Non-pigmented ciliary epithelial cell (primary cell): ENCODE measurements around the gene HOXA13.

ENCODE experiments used
- DNase-seq: peaks from one replicate; pipeline ENCODE4 v3.0.0-alpha.2; 2010; ENCODE audit warnings: low read depth

The HOXA13 gene

DNA sequence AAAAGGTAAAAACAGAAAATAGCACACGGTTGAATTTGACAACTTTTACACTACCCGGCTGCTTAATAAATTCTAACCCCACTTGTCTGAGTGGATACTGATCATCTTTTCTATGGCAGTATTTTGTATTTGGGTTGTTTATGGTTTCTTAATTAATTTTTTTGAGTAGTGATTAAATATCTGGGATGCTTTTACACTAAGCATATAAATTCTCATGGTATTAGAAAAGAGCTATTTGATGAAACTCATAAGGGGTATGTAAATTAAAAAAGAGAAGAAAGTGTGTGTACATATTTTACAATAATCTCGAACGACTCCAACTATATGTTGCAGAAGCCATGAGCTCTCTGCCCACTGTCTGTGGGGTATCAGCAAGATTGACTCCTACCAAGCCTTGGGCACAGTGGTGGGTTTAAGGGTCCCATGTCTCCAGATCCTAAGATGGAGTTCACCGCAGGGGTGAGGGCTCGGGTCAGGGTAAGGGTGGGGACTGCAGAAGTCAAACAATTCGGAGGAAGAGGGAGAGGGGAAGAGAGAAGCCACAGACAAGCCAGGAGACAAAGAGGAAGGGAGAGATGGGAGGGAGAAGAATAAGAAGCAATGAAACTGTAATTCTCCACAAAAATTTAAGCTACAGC, 7.6 kb upstream of the HOXA13 start:
- DNase-seq, result no peak

DNA sequence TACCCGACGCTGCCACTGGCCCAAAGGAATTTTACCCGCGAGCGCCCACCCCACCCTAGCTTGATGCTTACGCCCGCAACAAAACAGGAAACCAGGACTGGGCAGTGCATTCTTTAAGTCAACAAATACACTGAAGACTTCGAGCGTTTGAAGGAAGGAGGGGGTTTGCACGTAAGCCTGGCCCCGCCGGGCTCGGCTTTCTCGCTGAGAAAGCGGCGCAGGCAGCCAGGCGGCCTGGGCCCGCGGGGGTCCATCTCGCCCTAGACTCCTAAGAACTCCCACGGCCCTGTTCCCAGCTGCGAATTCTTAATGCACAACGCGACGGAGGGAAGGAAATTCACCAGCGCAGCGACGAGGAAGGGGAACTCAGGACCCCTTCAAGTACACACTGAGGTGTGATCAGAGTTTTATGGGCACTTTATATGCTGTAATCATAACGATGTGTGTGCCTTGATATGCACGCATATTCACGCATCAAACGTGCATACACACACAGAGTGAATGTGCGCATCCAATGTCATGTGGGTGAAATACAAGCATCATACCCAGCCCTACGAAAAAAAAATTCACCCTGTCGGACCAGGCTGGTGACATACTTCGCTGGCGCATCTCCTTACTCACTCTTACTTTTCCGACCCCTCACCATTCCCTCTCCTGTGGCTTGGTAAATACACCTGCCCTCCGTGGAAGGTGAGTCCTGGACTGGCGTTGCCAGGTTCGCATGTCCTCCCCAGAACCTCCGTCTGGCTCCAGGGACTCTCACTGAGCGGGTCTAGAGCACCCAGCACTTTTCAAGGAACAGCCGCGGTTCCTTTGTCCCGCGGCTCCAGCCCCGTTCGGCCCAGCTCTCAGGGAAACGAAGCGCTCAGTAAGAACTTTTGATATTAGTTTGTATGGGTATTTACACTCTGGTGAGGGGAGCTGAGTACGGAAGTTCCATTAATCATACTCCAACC, 5.7 kb upstream of the HOXA13 start:
- no peak for DNase-seq

GRCh38 chr7:27204851-27205322, 5.0 kb upstream of the HOXA13 start:
- no peak for DNase-seq

- DNase-seq, result no peak
Observed at GRCh38 chr7:27203964-27204594, 4.2 kb upstream of the HOXA13 start.

DNA sequence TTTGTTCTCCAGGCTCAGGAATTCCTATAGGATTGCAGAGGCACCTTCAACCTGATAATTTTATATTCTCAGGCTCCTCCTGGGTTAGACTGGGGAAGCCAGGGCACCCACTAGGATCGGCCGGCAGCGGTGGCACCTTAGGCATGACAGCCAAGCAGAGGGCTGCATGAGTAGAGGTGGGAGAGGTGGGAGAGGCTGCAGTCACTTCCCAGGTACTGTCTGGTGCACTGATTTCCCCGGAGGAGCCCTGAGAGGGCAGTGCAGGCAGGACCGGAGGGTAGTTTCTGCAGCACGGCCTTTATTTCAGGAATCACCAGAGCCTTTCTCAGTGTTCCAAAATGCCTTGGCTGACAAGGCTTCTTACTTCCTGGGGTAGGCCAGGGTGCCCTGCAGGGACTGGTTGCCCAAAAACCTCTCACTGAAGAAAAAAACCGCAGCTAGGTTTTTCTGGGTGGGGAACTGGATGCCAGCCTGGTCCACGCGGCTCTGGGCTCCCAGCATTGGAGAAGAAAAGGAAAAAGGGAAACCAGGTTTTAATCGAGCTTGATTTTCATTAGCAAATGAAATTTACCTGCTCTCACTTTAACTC, 3.6 kb upstream of the HOXA13 start:
- DNase-seq, result no peak

GRCh38 chr7:27202862-27203134, 2.9 kb upstream of the HOXA13 start:
- DNase-seq, result no peak

DNA sequence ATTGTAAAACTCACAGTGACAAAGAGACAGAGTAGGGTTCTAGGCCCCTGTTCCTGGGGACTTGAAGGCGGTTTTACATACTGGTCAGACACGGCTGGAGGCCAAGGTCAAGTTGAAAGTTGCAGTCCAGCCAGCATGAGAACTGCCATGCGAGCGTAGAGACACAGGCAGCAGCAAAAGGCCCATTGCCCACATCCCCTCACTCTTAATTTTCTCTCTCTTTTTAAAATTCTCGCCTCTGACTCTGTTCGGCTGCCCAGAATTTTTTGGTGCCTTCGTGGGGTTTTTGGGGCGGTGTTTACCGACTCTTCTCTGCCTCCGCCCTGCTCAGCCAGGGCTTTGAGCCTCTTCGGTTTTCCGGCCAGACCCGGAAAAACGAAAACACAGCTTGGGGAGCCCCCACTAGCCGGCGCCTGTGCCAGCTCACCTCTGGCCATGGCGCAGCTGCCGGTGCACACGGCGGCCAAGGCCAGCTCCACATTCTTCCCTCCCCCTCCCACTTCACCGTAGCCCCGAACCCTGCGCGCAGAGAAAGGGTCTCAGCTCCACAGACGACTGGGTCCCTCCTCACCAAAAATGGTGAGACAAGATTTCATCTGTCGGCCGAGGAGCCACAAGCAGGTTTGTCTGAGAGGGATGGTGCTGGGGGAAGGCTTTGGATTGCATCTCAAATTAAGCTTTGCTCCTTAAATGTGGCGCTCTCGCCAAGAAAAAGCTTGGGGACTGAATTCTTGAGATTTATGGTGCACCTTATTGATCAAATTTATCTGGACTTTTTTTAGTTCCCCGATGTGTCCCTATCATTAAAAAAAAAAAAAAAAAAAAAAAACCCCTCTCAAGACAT, 2.3 kb upstream of the HOXA13 start:
- no peak for DNase-seq

- no peak for DNase-seq
Observed at GRCh38 chr7:27201580-27202017, 1.7 kb upstream of the HOXA13 start.

DNA sequence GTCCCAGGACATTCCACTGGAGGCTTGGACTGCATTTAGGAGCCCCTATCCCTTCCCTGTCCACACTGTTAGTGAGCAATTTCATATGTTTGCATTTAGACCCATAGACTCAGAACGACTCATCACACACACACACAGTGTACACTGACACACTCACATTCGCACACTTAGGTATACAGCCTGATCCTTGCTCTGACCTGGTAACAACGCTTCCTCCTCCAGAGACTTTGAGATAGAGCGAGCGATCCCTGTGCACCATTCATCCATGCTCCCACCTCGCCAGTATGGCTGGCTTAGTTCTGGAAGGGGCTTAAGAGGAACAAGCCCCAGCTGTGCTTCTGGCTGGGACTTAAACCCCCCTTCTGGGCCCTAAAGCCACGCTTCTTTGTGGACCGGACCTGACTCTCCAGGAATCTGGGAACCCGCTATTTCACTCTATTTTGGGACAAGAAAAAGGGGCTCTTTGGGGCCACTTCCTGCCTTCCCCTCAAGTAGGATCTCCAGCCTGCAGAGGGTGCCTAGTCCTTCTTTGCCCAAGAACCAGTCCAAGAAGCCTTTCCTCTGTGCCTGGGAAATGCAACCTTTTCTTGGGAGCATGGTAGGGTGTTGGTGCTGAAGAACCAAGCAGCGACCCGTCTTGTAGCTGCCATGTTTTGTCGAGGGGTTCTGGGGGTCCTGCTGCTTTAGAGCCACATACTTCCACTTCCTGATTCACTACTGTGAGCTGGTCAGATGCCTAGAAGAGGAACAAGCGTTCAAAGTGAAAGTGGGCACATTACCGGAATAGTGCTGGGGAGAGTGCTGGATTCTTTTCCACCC, 1.1 kb upstream of the HOXA13 start:
- no peak for DNase-seq

GRCh38 chr7:27198871-27199801, 755 bp downstream of the HOXA13 start:
- DNase-seq, result no peak

DNA sequence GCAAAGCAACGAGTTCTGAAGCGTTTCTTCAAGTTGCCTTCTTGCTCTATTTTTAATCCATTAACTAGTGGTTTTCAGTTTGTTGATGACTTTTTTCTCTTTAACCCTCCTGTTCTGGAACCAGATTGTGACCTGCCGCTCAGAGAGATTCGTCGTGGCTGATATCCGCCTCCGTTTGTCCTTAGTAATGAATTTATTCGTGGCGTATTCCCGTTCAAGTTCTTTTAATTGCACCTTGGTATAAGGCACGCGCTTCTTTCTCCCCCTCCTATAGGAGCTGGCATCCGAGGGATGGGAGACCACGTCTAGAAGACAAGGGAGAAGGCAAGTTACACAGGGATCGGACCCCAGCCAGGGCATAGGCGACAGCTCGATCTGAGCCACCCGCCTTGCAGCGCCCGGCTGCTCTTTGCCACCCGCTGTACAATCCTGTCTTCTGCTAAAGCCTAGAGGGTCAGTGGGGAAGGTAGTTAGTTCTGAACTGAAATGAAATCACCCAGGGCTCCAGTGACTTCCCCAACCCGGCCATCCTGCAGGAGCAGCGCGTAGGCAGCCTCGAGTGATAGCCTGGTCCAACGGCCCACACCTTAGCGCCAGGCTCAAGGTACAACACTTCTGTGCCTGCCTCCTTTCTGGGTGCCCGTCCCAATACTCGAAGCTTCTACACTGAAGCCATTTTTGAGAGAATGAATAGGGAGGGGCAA, 1.6 kb downstream of the HOXA13 start:
- no peak for DNase-seq

- no peak for DNase-seq
Observed at GRCh38 chr7:27197137-27198042, 2.5 kb downstream of the HOXA13 start.

DNA sequence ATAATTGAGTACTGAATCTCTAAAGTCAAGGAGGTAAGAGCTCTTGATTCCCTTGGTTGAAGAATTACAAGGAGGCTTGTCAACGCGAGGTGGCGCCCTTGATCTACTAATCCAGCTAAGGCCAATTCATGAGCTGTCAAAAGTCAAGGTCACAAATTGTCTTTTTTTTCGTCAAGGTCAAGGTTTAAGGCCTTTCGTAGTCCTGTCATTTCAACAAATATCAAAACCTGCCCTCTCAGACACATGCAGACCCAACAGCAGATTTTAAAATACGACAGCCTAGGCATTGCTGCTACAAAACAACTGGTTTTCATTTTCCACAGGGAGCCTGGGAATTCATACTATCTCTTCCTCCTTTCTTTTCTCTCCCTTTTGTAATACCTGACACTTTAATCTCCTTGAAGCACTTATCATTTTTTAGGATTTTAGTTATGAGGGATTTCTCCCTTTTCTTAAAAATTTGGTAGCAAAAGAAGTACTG, 3.6 kb downstream of the HOXA13 start:
- DNase-seq, result peak; percentile 28

GRCh38 chr7:27194686-27195379, 5.1 kb downstream of the HOXA13 start:
- DNase-seq, result no peak

GRCh38 chr7:27194002-27194352, 5.9 kb downstream of the HOXA13 start:
- DNase-seq, result no peak

DNA sequence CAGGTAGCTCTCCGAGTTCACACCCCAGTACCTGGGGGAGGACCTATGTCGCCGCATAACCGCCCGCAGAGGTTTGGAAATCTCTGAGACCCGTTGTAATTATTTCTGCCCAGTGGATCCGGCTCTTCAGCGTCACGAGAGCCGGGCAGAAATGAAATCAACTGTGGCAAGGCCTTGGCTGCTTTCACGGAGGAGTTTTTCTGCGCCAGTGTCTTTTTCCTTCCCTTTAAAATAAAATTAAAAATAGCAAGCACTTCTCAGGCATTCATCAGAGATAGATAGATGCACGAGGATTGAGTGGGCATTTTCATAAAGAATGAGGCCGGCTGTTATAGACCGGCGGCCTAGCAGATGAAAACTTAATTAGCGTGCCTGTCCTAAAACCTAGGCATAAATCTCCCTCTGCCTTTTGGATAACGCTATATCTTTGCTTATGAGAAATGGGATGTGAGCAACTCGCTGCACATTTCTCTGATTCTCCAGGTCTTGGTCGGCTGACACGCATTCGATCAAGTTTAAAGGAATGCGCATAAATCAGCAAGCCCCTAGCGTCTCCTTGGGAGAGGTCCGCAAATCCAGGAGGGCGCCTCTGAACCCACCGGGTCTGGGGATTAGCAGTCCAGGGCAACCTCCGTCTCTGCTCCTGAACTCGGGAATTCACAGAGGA, 6.4 kb downstream of the HOXA13 start:
- no peak for DNase-seq
